Testis (tissue), 2 donors: Measurements from ENCODE around the gene MRPL52.
A peak's percentile ranks its signal among the peaks of the same experiment; 100 is the strongest.

Experiments
- CTCF ChIP-seq, 3 experiments: fragments of 450-650 bp in 2 of 3; fragments of 200-600 bp in 1 of 3; sonication (generic) in 1 of 3; IDR thresholded peaks; one replicate each; pipeline ENCODE4 v1.5.1; 2016 to 2019; ENCODE audit warnings: antibody characterized with exemption in 3 of 3, mild to moderate bottlenecking in 2 of 3, moderate library complexity in 1 of 3
- POLR2A ChIP-seq: fragments of 450-650 bp; IDR thresholded peaks from one replicate; pipeline ENCODE4 v1.6.1; 2017; ENCODE audit warnings: antibody characterized with exemption, mild to moderate bottlenecking, moderate library complexity

GRCh38 chr14:22852940-22853767, 23.5 kb downstream of the MRPL52 start:
- no peak for TF ChIP-seq POLR2A
- peak; percentile 88 to 93 (median 90) for TF ChIP-seq CTCF (IDR thresholded peaks at IDR 0.05)
